Vagina (tissue), 2 donors: ENCODE results near the gene EGLN2.

Source experiments
- CTCF ChIP-seq, 3 experiments: fragments of 450-650 bp in 2 of 3; fragments of 200-600 bp in 1 of 3; sonication (generic) in 1 of 3; IDR thresholded peaks; one replicate each; pipeline ENCODE4 v1.5.1; 2017 to 2019; ENCODE audit warnings: antibody characterized with exemption in 3 of 3, mild to moderate bottlenecking in 2 of 3, moderate library complexity in 2 of 3
- POLR2A ChIP-seq, 2 donors: fragments of 450-650 bp; IDR thresholded peaks; one replicate each; pipeline ENCODE4 v1.6.1; 2017; ENCODE audit warnings: antibody characterized with exemption in 2 of 2, mild to moderate bottlenecking in 2 of 2, moderate library complexity in 2 of 2

- TF ChIP-seq POLR2A (IDR thresholded peaks at IDR 0.05) = no peak
- no peak for TF ChIP-seq CTCF (IDR thresholded peaks at IDR 0.05)
Observed at GRCh38 chr19:40811478-40812341, 12.7 kb downstream of the EGLN2 start.
